ENCODE results near the gene IRAK3. TPM values are rescaled to one million over a fixed set of nuclear protein-coding genes. Genes with fewer than 3 reads are reported as not detected.

Gene IRAK3
- total RNA-seq, 4 donors from 2014 or later, result 7.8 to 18.7 (median 14.8) TPM

DNA sequence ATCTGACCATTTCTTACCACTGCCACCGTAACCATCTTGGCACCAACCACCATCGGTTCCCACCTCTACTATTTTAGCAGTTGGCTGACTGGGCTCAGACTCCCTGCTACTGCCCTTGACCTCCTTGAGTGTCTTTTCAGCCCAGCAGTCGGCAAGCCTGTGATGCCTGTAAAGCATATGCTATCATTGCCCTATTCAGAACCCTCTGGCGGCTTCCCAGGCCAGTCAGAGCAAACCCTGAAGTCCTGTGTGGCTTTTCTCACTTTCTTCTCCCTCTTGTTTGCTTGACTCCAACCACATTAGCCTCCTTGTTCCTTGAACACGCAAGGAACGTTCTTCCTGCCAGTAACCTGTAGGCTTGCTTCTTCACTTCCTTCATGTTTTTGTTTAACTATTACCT is 6.2 kb downstream of the IRAK3 start:
- no peak for TF ChIP-seq EP300 (IDR thresholded peaks at IDR 0.05)
- no peak for TF ChIP-seq POLR2AphosphoS5 (IDR thresholded peaks at IDR 0.05)
- no peak for TF ChIP-seq POLR2A (IDR thresholded peaks at IDR 0.05)
- TF ChIP-seq, protein P1, sequence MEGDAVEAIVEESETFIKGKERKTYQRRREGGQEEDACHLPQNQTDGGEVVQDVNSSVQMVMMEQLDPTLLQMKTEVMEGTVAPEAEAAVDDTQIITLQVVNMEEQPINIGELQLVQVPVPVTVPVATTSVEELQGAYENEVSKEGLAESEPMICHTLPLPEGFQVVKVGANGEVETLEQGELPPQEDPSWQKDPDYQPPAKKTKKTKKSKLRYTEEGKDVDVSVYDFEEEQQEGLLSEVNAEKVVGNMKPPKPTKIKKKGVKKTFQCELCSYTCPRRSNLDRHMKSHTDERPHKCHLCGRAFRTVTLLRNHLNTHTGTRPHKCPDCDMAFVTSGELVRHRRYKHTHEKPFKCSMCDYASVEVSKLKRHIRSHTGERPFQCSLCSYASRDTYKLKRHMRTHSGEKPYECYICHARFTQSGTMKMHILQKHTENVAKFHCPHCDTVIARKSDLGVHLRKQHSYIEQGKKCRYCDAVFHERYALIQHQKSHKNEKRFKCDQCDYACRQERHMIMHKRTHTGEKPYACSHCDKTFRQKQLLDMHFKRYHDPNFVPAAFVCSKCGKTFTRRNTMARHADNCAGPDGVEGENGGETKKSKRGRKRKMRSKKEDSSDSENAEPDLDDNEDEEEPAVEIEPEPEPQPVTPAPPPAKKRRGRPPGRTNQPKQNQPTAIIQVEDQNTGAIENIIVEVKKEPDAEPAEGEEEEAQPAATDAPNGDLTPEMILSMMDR (IDR thresholded peaks at IDR 0.05), result no peak
- Histone ChIP-seq H3K36me3 (no peaks in the 10 kb centered on the region), H3K27me3 (peaks cover 6% of the 10 kb centered on the region), H3K27ac (no peak overlapping the region), H3K9me3 (peaks cover 0 to 5% (median 0%) of the 10 kb centered on the region in 3 donors), H3K4me1 (peaks cover 0 to 18% (median 2%) of the 10 kb centered on the region in 3 donors), H3K4me3 (no peak overlapping the region)
- 83 to 91% methylated on average over 6 of the region's 6 CpGs for WGBS, 2 donors (ENCODE audit: low coverage in 1 of 2)
- ATAC-seq, result no peak

DNA sequence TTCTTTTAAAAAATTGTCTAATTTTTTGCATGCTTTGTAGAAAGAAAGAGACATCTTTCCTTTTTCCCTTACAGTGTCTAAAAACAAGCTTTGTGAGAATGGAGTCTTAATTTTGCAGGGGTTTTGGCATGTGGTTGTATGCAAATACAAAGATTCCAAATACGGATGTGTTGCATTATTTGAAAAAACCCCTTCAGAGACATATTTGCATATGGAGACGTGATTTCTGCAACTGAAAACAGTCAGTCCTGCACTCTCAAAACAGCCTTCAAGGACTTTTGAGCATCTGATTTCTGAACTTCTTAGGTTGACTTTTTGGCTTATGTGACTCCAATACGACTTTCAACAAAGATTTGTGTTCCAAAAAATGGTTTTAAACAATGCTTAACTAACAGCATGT is 7.8 kb downstream of the IRAK3 start:
- ATAC-seq, result no peak
- no peaks in the 10 kb centered on the region for H3K36me3 ChIP-seq
- 34 to 79% methylated on average over 3 of the region's 3 CpGs for WGBS, 2 donors (ENCODE audit: low coverage in 1 of 2)
- no peak overlapping the region for H3K27ac ChIP-seq
- peaks cover 13% of the 10 kb centered on the region for H3K27me3 ChIP-seq
- peaks cover 0 to 7% (median 0%) of the 10 kb centered on the region in 3 donors for H3K9me3 ChIP-seq
- H3K4me3 ChIP-seq, result no peak overlapping the region
- peaks cover 0 to 18% (median 2%) of the 10 kb centered on the region in 3 donors for H3K4me1 ChIP-seq
- no peak for TF ChIP-seq POLR2AphosphoS5 (IDR thresholded peaks at IDR 0.05)
- TF ChIP-seq POLR2A (IDR thresholded peaks at IDR 0.05), result no peak
- TF ChIP-seq EP300 (IDR thresholded peaks at IDR 0.05), result no peak
- TF ChIP-seq, protein P1 (IDR thresholded peaks at IDR 0.05), result no peak

DNA sequence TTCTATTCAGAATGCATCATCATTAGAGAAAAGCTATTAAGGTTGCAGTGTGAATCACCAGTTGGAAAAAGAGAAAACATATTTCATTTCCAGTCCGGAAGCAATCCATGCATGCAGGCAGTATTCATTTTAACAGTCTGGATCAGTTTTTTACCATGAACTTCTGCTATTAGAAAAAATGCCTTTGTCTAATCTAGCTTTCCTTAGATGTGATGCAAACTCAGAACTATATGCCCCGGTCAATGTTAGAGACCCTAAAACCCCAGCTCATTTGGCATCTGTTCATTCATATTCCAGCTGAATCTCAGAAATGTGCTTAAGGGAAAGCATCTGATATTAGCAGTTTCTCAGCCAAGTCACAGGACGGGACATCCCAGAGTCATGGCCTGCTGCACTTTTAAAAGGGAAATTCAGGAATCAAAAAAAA is 8.5 kb downstream of the IRAK3 start:
- H3K36me3 ChIP-seq, result no peaks in the 10 kb centered on the region
- 27 to 54% methylated on average over 3 of the region's 3 CpGs for WGBS, 2 donors (ENCODE audit: low coverage in 1 of 2)
- H3K4me3 ChIP-seq, result no peak overlapping the region
- H3K9me3 ChIP-seq, result peaks cover 0 to 7% (median 0%) of the 10 kb centered on the region in 3 donors
- H3K4me1 ChIP-seq, result peaks cover 0 to 18% (median 2%) of the 10 kb centered on the region in 3 donors
- peaks cover 13% of the 10 kb centered on the region for H3K27me3 ChIP-seq
- TF ChIP-seq POLR2A (IDR thresholded peaks at IDR 0.05), result no peak
- no peak for TF ChIP-seq EP300 (IDR thresholded peaks at IDR 0.05)
- TF ChIP-seq, protein P1 (IDR thresholded peaks at IDR 0.05), result no peak
- no peak for TF ChIP-seq POLR2AphosphoS5 (IDR thresholded peaks at IDR 0.05)
- ATAC-seq, result no peak
- no peak overlapping the region for H3K27ac ChIP-seq

DNA sequence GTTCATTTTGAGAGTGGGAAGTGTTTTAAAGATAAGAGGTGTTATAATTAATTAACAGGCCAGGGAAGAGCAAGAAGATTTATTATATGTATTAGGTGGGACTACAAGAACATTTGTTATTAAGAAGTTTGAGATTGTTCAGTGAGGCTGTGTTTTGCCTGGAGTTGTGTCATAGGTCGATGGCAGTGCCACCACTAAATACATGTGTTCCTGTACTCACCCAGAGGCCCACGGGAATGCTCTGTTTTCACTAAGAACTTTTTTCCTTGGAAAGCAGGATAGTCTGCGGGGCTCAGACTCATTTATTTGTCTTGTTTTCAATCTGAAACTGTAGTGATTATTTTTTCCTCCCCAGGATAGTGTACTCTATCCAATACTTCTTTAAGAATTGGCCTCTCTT is 10.1 kb downstream of the IRAK3 start:
- Histone ChIP-seq H3K27ac (no peak overlapping the region), H3K27me3 (peaks cover 13% of the 10 kb centered on the region), H3K36me3 (no peaks in the 10 kb centered on the region), H3K4me3 (no peak overlapping the region), H3K9me3 (peaks cover 0 to 7% (median 0%) of the 10 kb centered on the region in 3 donors), H3K4me1 (peaks cover 0 to 18% (median 2%) of the 10 kb centered on the region in 3 donors)
- no peak for ATAC-seq
- TF ChIP-seq EP300 (IDR thresholded peaks at IDR 0.05) (no peak), POLR2AphosphoS5 (IDR thresholded peaks at IDR 0.05) (no peak), POLR2A (IDR thresholded peaks at IDR 0.05) (no peak)
- TF ChIP-seq, protein P1 (IDR thresholded peaks at IDR 0.05), result no peak
- 63 to 79% methylated on average over 3 of the region's 3 CpGs for WGBS, 2 donors (ENCODE audit: low coverage in 1 of 2)

DNA sequence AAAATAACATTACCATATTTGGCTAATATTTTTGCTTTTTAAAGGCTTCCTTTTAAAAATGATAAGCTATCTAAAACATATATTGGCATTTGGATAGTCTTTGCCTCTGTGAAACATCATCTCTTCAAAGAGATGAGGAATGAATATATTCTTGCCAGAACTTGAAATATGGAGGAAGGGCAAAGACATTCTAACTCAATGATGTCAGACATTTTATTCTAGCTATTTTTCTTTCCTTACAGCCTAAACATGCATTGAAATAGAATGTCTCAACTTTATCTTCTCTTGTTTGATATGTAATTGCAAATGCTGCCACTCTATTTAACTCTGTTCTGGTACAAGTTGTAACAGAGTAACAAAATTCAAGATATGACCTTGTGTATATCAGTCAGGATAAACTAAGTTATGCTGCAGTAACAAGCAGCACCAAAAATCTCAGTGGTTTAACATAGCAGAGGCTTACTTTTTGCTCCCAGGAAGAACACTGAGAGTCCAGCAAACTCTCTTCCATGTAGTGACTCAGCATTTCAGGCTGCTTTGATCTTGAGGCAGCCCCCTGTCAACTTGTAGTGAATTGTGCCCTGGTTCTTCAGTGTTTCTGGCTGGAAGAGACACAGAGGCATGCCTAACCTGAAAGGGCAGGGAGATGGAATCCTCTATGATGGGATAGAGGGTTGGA is 11.0 kb downstream of the IRAK3 start:
- peaks cover 0 to 18% (median 2%) of the 10 kb centered on the region in 3 donors for H3K4me1 ChIP-seq
- H3K4me3 ChIP-seq, result no peak overlapping the region
- H3K27ac ChIP-seq, result no peak overlapping the region
- TF ChIP-seq EP300 (IDR thresholded peaks at IDR 0.05), result no peak
- no peak for TF ChIP-seq POLR2AphosphoS5 (IDR thresholded peaks at IDR 0.05)
- no peak for TF ChIP-seq POLR2A (IDR thresholded peaks at IDR 0.05)
- TF ChIP-seq, protein P1 (IDR thresholded peaks at IDR 0.05), result no peak
- H3K9me3 ChIP-seq, result peaks cover 0 to 7% (median 0%) of the 10 kb centered on the region in 3 donors
- no peaks in the 10 kb centered on the region for H3K36me3 ChIP-seq
- ATAC-seq, result no peak
- H3K27me3 ChIP-seq, result peaks cover 13% of the 10 kb centered on the region

Measured in gastroesophageal sphincter (tissue), 4 donors.